H1 (cell line): ENCODE data around the gene SSNA1. TPM values are rescaled to one million over a fixed set of nuclear protein-coding genes. Genes with fewer than 3 reads are reported as not detected.

ENCODE experiments used
- ATF3 ChIP-seq: IDR thresholded peaks from 2 replicates; pipeline ENCODE4 v1.6.1; 2011; ENCODE audit warnings: low read depth, mild to moderate bottlenecking, low read length; ENCODE audit not compliant: insufficient read depth
- CHD7 ChIP-seq: fragments of 300-600 bp; sonication (generic); IDR thresholded peaks from 2 replicates; pipeline ENCODE4 v1.7.1; 2012; ENCODE audit warnings: low read length, moderate library complexity, mild to moderate bottlenecking, inconsistent platforms; ENCODE audit not compliant: insufficient replicate concordance
- HDAC6 ChIP-seq: IDR thresholded peaks from one replicate; pipeline ENCODE4 v1.7.1; 2012; ENCODE audit warnings: low read depth, mild to moderate bottlenecking, inconsistent platforms, low read length, moderate library complexity
- NANOG ChIP-seq: IDR thresholded peaks from 2 replicates; pipeline ENCODE4 v1.6.1; 2011; ENCODE audit warnings: low read length, low read depth, mild to moderate bottlenecking, inconsistent platforms; ENCODE audit not compliant: insufficient read depth, poor library complexity, severe bottlenecking
- POLR2A ChIP-seq, 2 experiments: IDR thresholded peaks; 1 replicate in 1 of 2; 2 replicates in 1 of 2; pipeline ENCODE4 v1.6.1; 2011; ENCODE audit warnings: low read depth in 2 of 2, low read length in 2 of 2, mild to moderate bottlenecking in 2 of 2; ENCODE audit errors: control extremely low read depth in 1 of 2
- TAF7 ChIP-seq: optimal IDR thresholded peaks from 2 replicates; pipeline ENCODE3; 2011; ENCODE audit warnings: low read depth, mild to moderate bottlenecking, inconsistent platforms, low read length, moderate library complexity, borderline replicate concordance
- USF2 ChIP-seq: IDR thresholded peaks from 2 replicates; pipeline ENCODE4 v1.6.1; 2011; ENCODE audit warnings: low read length, improper control_type of control experiment
- polyA plus RNA-seq, 7 experiments: library from polyadenylated mRNA; depleted of rRNA in 3 of 7; stranded (reverse) in 5 of 7; unstranded in 2 of 7; fragments of >200 nt in 5 of 7; fragments of 200-250 nt in 2 of 7; gene quantifications; 1 replicate in 5 of 7; 2 replicates in 1 of 7; 4 replicates in 1 of 7; pipeline versions ENCODE4 v1.2.1 to v1.2.3, GENCODE V29; 2011 to 2013; ENCODE audit warnings: missing spikeins in 2 of 7, mixed read lengths in 2 of 7
- total RNA-seq: library from RNA; stranded (reverse); fragmentation: NEBNext Ultra II Directional; extraction: Animal tissue kit (Norgen Biotek cat#: 25700); gene quantifications from 2 replicates; pipeline ENCODE4 v1.2.1, GENCODE V29; 2021

Gene SSNA1
- total and polyA plus RNA-seq, 2 of the 8 experiments (the other 6 are each of a cell fraction or from before 2014, with no cell fraction given): 87.3 to 157 TPM

- TF ChIP-seq USF2 (no peak), POLR2A (IDR thresholded peaks at IDR 0.05; ENCODE audit: control extremely low read depth in 1 of 2, low read depth in 2 of 2, low read length in 2 of 2) (no peak), ATF3 (no peak), NANOG (no peak), HDAC6 (no peak), TAF7 (no peak), CHD7 (no peak)
Observed at GRCh38 chr9:137234055-137234697, 45.7 kb downstream of the SSNA1 start (continued).
